Thymus (tissue), 11 donors: Measurements from ENCODE around the gene PPARG. TPM values are rescaled to one million over a fixed set of nuclear protein-coding genes. Genes with fewer than 3 reads are reported as not detected.

ENCODE experiments used
- DNase-seq, 9 donors: peaks; one replicate each; pipeline ENCODE4 v3.0.0-alpha.2; 2013; ENCODE audit warnings: low spot score in 9 of 9, low read depth in 6 of 9, missing footprints in 1 of 9
- H3K27ac ChIP-seq, 2 donors: one replicate each; pipeline ENCODE4 v1.5.1; 2013; ENCODE audit warnings: control low read depth in 1 of 2, low read depth in 1 of 2, low read length in 1 of 2, mild to moderate bottlenecking in 1 of 2, moderate library complexity in 1 of 2
- H3K27me3 ChIP-seq, 2 donors: one replicate each; pipeline ENCODE4 v1.5.1; 2013; ENCODE audit warnings: low read length in 1 of 2; ENCODE audit not compliant: control insufficient read depth in 2 of 2, insufficient read depth in 1 of 2
- H3K36me3 ChIP-seq, 2 donors: one replicate each; pipeline ENCODE4 v1.5.1; 2013; ENCODE audit warnings: low read length in 1 of 2, mild to moderate bottlenecking in 1 of 2, moderate library complexity in 1 of 2; ENCODE audit not compliant: control insufficient read depth in 2 of 2, insufficient read depth in 2 of 2
- H3K4me1 ChIP-seq, 2 donors: one replicate each; pipeline ENCODE4 v1.5.1; 2013; ENCODE audit warnings: low read length in 2 of 2; ENCODE audit not compliant: control insufficient read depth in 2 of 2, insufficient read depth in 2 of 2
- H3K4me3 ChIP-seq, 2 donors: one replicate each; pipeline ENCODE4 v1.5.1; 2013; ENCODE audit warnings: low read length in 2 of 2, control low read depth in 1 of 2, mild to moderate bottlenecking in 1 of 2
- H3K9me3 ChIP-seq, 2 donors: one replicate each; pipeline ENCODE4 v1.5.1; 2013; ENCODE audit warnings: low read length in 1 of 2, mild to moderate bottlenecking in 1 of 2; ENCODE audit not compliant: control insufficient read depth in 2 of 2, insufficient read depth in 1 of 2
- WGBS: extraction: QIAGEN DNeasy Blood & Tissue Kit; methylation state at CpG from one replicate; pipeline ENCODE4 v1.1.7; 2013; 5-methylcytosine and 5-hydroxymethylcytosine counted together
- polyA plus RNA-seq: library from polyadenylated mRNA; stranded (reverse); fragments of 200-250 nt; gene quantifications from one replicate; pipeline ENCODE4 v1.2.3, GENCODE V29; 2013
- total RNA-seq: library from RNA; stranded (reverse); fragments of 120-200 nt; gene quantifications from one replicate; pipeline ENCODE4 v1.2.4, GENCODE V29; 2013
- donor health status: healthy.

The PPARG gene
- total and polyA plus RNA-seq, 2 donors = 4.3 to 8.8 TPM

- Histone ChIP-seq H3K36me3 (no peaks in the 10 kb centered on the region), H3K4me1 (no peaks in the 10 kb centered on the region), H3K27ac (no peak overlapping the region), H3K27me3 (no peaks in the 10 kb centered on the region), H3K4me3 (no peak overlapping the region), H3K9me3 (no peaks in the 10 kb centered on the region)
- WGBS = 96% methylated on average over 5 of the region's 5 CpGs
- no peak for DNase-seq
Measured at GRCh38 chr3:12345141-12345561, 56.3 kb downstream of the PPARG start.

- H3K9me3 ChIP-seq = no peaks in the 10 kb centered on the region
- no peaks in the 10 kb centered on the region for H3K4me1 ChIP-seq
- H3K27ac ChIP-seq = no peak overlapping the region
- DNase-seq = no peak
- H3K27me3 ChIP-seq = no peaks in the 10 kb centered on the region
- 93% methylated on average over 8 of the region's 8 CpGs for WGBS
- no peaks in the 10 kb centered on the region for H3K36me3 ChIP-seq
- no peak overlapping the region for H3K4me3 ChIP-seq
Measured at GRCh38 chr3:12345584-12346494, 57.0 kb downstream of the PPARG start.

DNA sequence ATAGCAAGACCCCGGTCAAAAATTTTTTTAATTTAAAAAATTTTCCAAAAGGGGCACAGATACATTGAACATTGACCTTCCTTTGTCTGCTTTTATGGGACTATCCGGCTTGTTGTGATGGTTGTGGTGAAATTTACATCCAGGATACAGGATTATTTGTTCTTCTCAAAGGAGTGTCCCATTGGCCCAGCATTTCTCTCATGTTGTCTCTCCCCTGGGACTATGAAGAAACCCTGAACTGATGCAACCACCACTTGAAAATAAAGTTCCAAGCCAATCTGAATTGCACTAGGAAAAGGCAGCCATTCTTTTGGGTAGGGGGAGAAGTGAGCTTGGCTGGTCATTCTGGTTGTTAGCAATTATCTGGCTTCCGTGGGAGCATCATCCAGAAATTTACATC, 58.4 kb downstream of the PPARG start:
- H3K27me3 ChIP-seq = no peaks in the 10 kb centered on the region
- no peak for DNase-seq
- H3K9me3 ChIP-seq = no peaks in the 10 kb centered on the region
- no peaks in the 10 kb centered on the region for H3K4me1 ChIP-seq
- no peak overlapping the region for H3K4me3 ChIP-seq
- 98% methylated on average over 3 of the region's 3 CpGs for WGBS
- no peak overlapping the region for H3K27ac ChIP-seq
- no peaks in the 10 kb centered on the region for H3K36me3 ChIP-seq

GRCh38 chr3:12349895-12350811, 61.3 kb downstream of the PPARG start:
- Histone ChIP-seq H3K4me1 (no peaks in the 10 kb centered on the region), H3K4me3 (no peak overlapping the region), H3K27me3 (no peaks in the 10 kb centered on the region), H3K27ac (no peak overlapping the region), H3K9me3 (no peaks in the 10 kb centered on the region), H3K36me3 (no peaks in the 10 kb centered on the region)
- 95% methylated on average over 9 of the region's 9 CpGs for WGBS
- no peak for DNase-seq

GRCh38 chr3:12351145-12351544, 62.3 kb downstream of the PPARG start:
- Histone ChIP-seq H3K9me3 (no peaks in the 10 kb centered on the region), H3K4me3 (no peak overlapping the region), H3K36me3 (no peaks in the 10 kb centered on the region), H3K4me1 (no peaks in the 10 kb centered on the region), H3K27me3 (no peaks in the 10 kb centered on the region), H3K27ac (no peak overlapping the region)
- DNase-seq = no peak
- WGBS = 97% methylated on average over 4 of the region's 4 CpGs

- 93% methylated on average over 2 of the region's 2 CpGs for WGBS
- Histone ChIP-seq H3K27me3 (no peaks in the 10 kb centered on the region), H3K9me3 (no peaks in the 10 kb centered on the region), H3K4me1 (peaks cover 0 to 3% of the 10 kb centered on the region in 2 donors), H3K36me3 (no peaks in the 10 kb centered on the region), H3K27ac (no peak overlapping the region), H3K4me3 (no peak overlapping the region)
- DNase-seq = no peak
Measured at GRCh38 chr3:12352253-12352652, 63.4 kb downstream of the PPARG start.

DNA sequence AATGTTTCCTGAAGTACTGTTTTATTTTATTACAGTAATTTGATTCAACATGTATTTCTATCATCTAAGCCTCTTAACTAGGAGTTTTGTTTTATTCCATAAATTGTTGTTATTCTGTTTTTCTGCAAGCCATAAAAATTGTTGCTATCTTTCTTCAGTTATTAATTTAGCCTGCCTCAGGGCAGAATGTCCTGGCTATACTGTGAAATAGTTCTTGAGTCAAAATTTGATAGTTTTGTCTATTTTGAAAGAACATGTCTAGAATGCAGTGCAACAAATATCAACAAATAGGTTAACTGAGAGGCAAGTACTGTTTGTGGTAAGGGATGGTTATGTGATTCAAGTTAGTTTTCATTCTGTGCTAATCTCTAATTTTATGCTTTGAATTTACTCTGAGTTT, 63.9 kb downstream of the PPARG start:
- H3K27ac ChIP-seq = no peak overlapping the region
- no peak overlapping the region for H3K4me3 ChIP-seq
- no peak for DNase-seq
- H3K36me3 ChIP-seq = no peaks in the 10 kb centered on the region
- peaks cover 0 to 3% of the 10 kb centered on the region in 2 donors for H3K4me1 ChIP-seq
- no peaks in the 10 kb centered on the region for H3K9me3 ChIP-seq
- H3K27me3 ChIP-seq = no peaks in the 10 kb centered on the region

DNA sequence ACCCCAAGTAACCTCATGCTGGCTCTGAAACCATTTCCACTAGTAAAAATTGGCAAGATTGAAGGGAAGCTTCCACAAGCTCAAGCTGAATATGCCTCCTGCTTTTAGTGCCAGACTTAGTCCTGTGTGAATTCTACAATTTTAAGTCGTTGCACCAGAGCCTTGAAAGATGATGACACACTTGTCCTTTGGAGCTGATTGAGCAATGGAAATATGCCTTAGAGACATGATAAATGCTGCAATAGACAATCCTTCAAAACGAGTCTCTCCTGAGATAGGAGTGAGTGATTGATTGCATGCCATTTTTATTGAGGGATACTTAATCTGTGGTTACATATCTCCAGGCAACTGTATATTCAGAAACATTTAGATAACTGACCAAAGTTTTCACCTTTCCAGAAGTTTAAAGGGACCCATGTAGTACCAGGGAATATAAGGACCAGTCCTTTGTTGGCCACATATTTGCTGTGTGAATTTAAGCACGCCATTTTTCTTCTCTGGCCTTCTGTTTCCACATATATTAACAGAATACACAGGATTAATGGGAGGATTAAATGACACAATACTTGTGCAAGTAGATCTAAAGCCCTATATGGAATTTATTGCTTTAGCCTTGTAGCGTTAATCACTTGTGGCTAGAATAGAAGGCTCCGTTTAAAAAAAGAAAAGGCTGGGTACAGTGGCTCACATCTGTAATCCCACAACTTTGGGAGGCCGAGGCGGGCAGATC, 65.1 kb downstream of the PPARG start:
- Histone ChIP-seq H3K27me3 (no peaks in the 10 kb centered on the region), H3K4me1 (peaks cover 0 to 3% of the 10 kb centered on the region in 2 donors), H3K9me3 (no peaks in the 10 kb centered on the region), H3K36me3 (no peaks in the 10 kb centered on the region), H3K4me3 (no peak overlapping the region), H3K27ac (no peak overlapping the region)
- DNase-seq = no peak
- WGBS = 94% methylated on average over 7 of the region's 7 CpGs
